Measurements from ENCODE around the gene RNF41. TPM values are rescaled to one million over a fixed set of nuclear protein-coding genes. Genes with fewer than 3 reads are reported as not detected.

RNF41 gene
- total and polyA plus RNA-seq, 2 of the 13 experiments (the other 11 are each of a cell fraction or from before 2014, with no cell fraction given): 27.1 to 39.4 TPM

DNA sequence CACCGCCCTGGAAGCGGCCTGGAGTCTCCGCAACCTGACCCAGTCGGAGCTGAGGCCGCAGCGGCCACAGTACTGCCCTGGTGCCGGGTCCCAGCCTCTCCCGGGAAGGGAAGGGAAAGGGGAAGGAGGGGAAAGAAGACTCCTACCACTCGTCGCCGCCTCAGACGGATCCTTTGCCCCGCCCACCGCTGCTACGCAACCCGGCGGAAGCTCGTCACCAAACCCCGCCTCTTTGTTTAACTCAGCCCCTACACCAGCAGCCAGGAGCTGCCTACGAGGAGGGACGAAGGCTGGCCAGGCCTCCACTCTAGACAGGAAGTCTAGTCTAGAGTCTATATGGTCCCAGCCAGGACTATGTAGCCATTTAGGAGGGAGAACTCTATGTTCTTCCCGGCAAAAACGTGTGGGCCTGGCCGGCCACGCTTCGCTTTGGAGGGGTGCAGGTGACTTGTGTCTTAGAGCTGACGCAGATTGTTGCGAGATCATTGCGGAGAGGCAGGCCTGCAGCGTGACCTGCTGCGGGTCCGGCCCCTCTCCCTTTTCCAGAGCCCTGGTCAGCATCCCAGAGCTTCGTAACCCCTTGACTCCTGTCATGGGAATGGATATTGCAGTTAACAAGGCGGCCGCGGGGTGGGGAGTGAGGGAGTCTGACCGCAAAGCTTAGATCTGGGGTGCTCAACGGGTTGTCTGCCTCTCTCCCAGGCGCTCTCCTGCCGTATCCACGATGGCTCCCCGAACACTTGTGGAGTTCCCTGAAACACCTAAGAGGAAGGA is at the start of gene RNF41 (continued):
- TF ChIP-seq, protein P1, sequence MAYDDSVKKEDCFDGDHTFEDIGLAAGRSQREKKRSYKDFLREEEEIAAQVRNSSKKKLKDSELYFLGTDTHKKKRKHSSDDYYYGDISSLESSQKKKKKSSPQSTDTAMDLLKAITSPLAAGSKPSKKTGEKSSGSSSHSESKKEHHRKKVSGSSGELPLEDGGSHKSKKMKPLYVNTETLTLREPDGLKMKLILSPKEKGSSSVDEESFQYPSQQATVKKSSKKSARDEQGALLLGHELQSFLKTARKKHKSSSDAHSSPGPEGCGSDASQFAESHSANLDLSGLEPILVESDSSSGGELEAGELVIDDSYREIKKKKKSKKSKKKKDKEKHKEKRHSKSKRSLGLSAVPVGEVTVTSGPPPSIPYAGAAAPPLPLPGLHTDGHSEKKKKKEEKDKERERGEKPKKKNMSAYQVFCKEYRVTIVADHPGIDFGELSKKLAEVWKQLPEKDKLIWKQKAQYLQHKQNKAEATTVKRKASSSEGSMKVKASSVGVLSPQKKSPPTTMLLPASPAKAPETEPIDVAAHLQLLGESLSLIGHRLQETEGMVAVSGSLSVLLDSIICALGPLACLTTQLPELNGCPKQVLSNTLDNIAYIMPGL (CRISPR knock-in tag; IDR thresholded peaks at IDR 0.05; ENCODE audit: borderline replicate concordance in 1 of 2, low read depth in 1 of 2): peak; percentile 78 to 84
- peak; percentile 97 for TF ChIP-seq POLR2AphosphoS5 (IDR thresholded peaks at IDR 0.05; ENCODE audit: low read depth, low read length)
- TF ChIP-seq, protein P2, sequence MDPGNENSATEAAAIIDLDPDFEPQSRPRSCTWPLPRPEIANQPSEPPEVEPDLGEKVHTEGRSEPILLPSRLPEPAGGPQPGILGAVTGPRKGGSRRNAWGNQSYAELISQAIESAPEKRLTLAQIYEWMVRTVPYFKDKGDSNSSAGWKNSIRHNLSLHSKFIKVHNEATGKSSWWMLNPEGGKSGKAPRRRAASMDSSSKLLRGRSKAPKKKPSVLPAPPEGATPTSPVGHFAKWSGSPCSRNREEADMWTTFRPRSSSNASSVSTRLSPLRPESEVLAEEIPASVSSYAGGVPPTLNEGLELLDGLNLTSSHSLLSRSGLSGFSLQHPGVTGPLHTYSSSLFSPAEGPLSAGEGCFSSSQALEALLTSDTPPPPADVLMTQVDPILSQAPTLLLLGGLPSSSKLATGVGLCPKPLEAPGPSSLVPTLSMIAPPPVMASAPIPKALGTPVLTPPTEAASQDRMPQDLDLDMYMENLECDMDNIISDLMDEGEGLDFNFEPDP (CRISPR knock-in tag; conservative IDR thresholded peaks at IDR 0.05): 0 out of 2 replicates have a peak, but pooled peaks have one; percentile 76
- peak; percentile 84; the same call in 1 of the 2 replicates for TF ChIP-seq ZNF790 (CRISPR knock-in tag; IDR thresholded peaks at IDR 0.05; ENCODE audit: borderline replicate concordance)
- peak; percentile 44; the same call in 1 of the 2 replicates for TF ChIP-seq ATF2 (CRISPR knock-in tag; IDR thresholded peaks at IDR 0.05)
- TF ChIP-seq RFXANK (CRISPR knock-in tag; IDR thresholded peaks at IDR 0.05): no peak
- peak; percentile 98 for TF ChIP-seq ZNF574 (CRISPR knock-in tag; IDR thresholded peaks at IDR 0.05)
- TF ChIP-seq ZFP1 (CRISPR knock-in tag; IDR thresholded peaks at IDR 0.05): peak; percentile 61; the same call in 1 of the 2 replicates
- peak; percentile 78 for TF ChIP-seq DR1 (CRISPR knock-in tag; IDR thresholded peaks at IDR 0.05)
- 0 out of 2 replicates have a peak, but pooled peaks have one; percentile 57 for TF ChIP-seq DNMT3B (CRISPR knock-in tag; conservative IDR thresholded peaks at IDR 0.05)
- TF ChIP-seq ZNF343 (CRISPR knock-in tag; IDR thresholded peaks at IDR 0.05): 0 out of 2 replicates have a peak, but pooled peaks have one; percentile 18
- TF ChIP-seq ZFAT (CRISPR knock-in tag; conservative IDR thresholded peaks at IDR 0.05): no peak
- TF ChIP-seq, protein P3, sequence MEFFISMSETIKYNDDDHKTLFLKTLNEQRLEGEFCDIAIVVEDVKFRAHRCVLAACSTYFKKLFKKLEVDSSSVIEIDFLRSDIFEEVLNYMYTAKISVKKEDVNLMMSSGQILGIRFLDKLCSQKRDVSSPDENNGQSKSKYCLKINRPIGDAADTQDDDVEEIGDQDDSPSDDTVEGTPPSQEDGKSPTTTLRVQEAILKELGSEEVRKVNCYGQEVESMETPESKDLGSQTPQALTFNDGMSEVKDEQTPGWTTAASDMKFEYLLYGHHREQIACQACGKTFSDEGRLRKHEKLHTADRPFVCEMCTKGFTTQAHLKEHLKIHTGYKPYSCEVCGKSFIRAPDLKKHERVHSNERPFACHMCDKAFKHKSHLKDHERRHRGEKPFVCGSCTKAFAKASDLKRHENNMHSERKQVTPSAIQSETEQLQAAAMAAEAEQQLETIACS (CRISPR knock-in tag; IDR thresholded peaks at IDR 0.05): peak; percentile 53; the same call in 1 of the 2 replicates
- TF ChIP-seq POLR2G (IDR thresholded peaks at IDR 0.05; ENCODE audit: low read depth, low read length): peak; percentile 84
- TF ChIP-seq, protein P4, sequence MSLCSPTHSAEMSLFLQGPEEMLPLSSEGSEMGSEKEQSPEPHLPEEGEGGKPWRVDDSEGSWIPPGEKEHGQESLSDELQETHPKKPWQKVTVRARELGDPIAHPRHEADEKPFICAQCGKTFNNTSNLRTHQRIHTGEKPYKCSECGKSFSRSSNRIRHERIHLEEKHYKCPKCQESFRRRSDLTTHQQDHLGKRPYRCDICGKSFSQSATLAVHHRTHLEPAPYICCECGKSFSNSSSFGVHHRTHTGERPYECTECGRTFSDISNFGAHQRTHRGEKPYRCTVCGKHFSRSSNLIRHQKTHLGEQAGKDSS (CRISPR knock-in tag; IDR thresholded peaks at IDR 0.05; ENCODE audit: borderline replicate concordance, low read depth): peak; percentile 84
- peak; percentile 69 for TF ChIP-seq IKZF4 (CRISPR knock-in tag; IDR thresholded peaks at IDR 0.05; ENCODE audit: borderline replicate concordance, low read depth, not compliant biosample characterization)

All from HepG2 (cell line).